Choroid plexus epithelial cell (primary cell): ENCODE data around the gene SPANXN3.

ENCODE experiments used
- DNase-seq: peaks from one replicate; pipeline ENCODE4 v3.0.0-alpha.2; 2010; ENCODE audit warnings: low read depth
- H3K4me3 ChIP-seq: 2 replicates; pipeline ENCODE4 v1.5.1; 2011; ENCODE audit warnings: low read depth, mild to moderate bottlenecking, control low read depth, low read length, moderate library complexity
- CTCF ChIP-seq: conservative IDR thresholded peaks from 2 replicates; pipeline ENCODE4 v1.5.1; 2011; ENCODE audit warnings: low read depth, mild to moderate bottlenecking, control low read depth, inconsistent platforms, low read length, moderate library complexity

The SPANXN3 gene

GRCh38 chrX:143462696-143463095 is 54.6 kb downstream of the SPANXN3 start:
- no peak for DNase-seq
- no peak overlapping the region for H3K4me3 ChIP-seq
- no peak for TF ChIP-seq CTCF

DNA sequence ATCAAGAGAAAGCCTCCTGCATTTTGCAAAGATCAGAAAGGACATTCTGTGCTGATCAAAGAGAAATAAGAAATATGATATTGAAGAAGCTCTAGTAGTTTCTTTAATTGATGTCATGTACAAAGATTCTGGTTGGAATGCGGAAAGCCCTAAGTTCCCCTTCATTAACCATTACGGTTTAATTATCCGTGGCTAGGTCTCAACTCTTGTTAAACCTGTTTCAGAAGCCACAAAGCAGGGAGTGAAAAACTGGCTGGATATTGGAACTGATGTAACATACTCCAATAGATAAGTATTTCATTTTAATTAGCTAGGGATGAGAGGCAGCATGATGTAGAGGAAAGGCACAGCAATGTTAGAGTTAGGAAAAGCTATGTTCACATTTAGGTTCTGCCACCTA is 55.7 kb downstream of the SPANXN3 start:
- no peak for TF ChIP-seq CTCF
- no peak for DNase-seq
- no peak overlapping the region for H3K4me3 ChIP-seq
